Breast epithelium (tissue), 3 donors: ENCODE measurements around the gene FOCAD.

Experiments used
- CTCF ChIP-seq, 3 donors: fragments of 450-650 bp; IDR thresholded peaks; one replicate each; pipeline ENCODE4 v1.5.1; 2016 to 2017; ENCODE audit warnings: antibody characterized with exemption in 3 of 3, mild to moderate bottlenecking in 3 of 3, moderate library complexity in 3 of 3
- POLR2AphosphoS5 ChIP-seq, 3 donors: sonication (generic); formaldehyde crosslinking; IDR thresholded peaks; one replicate each; pipeline ENCODE4 v1.6.1; 2017; ENCODE audit warnings: antibody characterized with exemption in 3 of 3

- TF ChIP-seq CTCF (IDR thresholded peaks at IDR 0.05) (no peak), POLR2AphosphoS5 (IDR thresholded peaks at IDR 0.05) (no peak)
Measured at GRCh38 chr9:20791682-20792081, 107.6 kb downstream of the FOCAD start.
